Kidney glomerular epithelial cell (primary cell): Measurements from ENCODE around the gene HSF5.
A peak's percentile ranks its signal among the peaks of the same experiment; 100 is the strongest.
"Not testable (repeated sequence)": the region's sequence is repeated elsewhere in the genome, so short reads cannot be mapped to it uniquely, and the experiment has no call there.

Experiments used
- DNase-seq: peaks from one replicate; lab custom pipeline; 2025; lab: John Stamatoyannopoulos, UW

Gene HSF5

GRCh38 chr17:58481798-58482197, 6.4 kb downstream of the HSF5 start:
- DNase-seq = not testable (repeated sequence)

- no peak for DNase-seq
Measured at GRCh38 chr17:58480090-58480489, 8.1 kb downstream of the HSF5 start.

GRCh38 chr17:58476812-58477211, 11.4 kb downstream of the HSF5 start:
- DNase-seq = no peak

GRCh38 chr17:58475985-58476384, 12.2 kb downstream of the HSF5 start:
- no peak for DNase-seq

GRCh38 chr17:58470356-58470755, 17.9 kb downstream of the HSF5 start:
- no peak for DNase-seq

GRCh38 chr17:58468944-58469343, 19.3 kb downstream of the HSF5 start:
- no peak for DNase-seq

GRCh38 chr17:58455491-58455890, 32.7 kb downstream of the HSF5 start:
- DNase-seq = no peak

- no peak for DNase-seq
Measured at GRCh38 chr17:58452738-58453137, 35.5 kb downstream of the HSF5 start.

- peak; percentile 57 for DNase-seq
Measured at GRCh38 chr17:58447039-58447975, 40.9 kb downstream of the HSF5 start.

GRCh38 chr17:58446086-58446485, 42.1 kb downstream of the HSF5 start:
- no peak for DNase-seq

GRCh38 chr17:58436805-58437239, 51.4 kb downstream of the HSF5 start:
- DNase-seq = no peak

- DNase-seq = no peak
Measured at GRCh38 chr17:58436245-58436644, 52.0 kb downstream of the HSF5 start.

GRCh38 chr17:58432806-58433573, 55.2 kb downstream of the HSF5 start:
- DNase-seq = no peak

- no peak for DNase-seq
Measured at GRCh38 chr17:58427807-58428206, 60.4 kb downstream of the HSF5 start.

GRCh38 chr17:58421711-58422110, 66.5 kb downstream of the HSF5 start:
- DNase-seq = no peak

GRCh38 chr17:58420827-58421226, 67.4 kb downstream of the HSF5 start:
- DNase-seq = no peak

- DNase-seq = peak; percentile 96
Measured at GRCh38 chr17:58417300-58418092, 70.7 kb downstream of the HSF5 start, which contains the start of gene RNF43. RNF43 (minus strand) TSS chr17:58417534; CDS start chr17:58415577, 1,957 bp downstream.

GRCh38 chr17:58416937-58417299, 71.3 kb downstream of the HSF5 start:
- no peak for DNase-seq

- DNase-seq = no peak
Measured at GRCh38 chr17:58416396-58416795, 71.8 kb downstream of the HSF5 start.

GRCh38 chr17:58415371-58416055, 72.7 kb downstream of the HSF5 start:
- DNase-seq = no peak

GRCh38 chr17:58414596-58414997, 73.6 kb downstream of the HSF5 start:
- DNase-seq = no peak

GRCh38 chr17:58413684-58414083, 74.5 kb downstream of the HSF5 start:
- DNase-seq = no peak
